Breast epithelium (tissue), 4 donors: ENCODE data around the gene MYO1B. TPM values are rescaled to one million over a fixed set of nuclear protein-coding genes. Genes with fewer than 3 reads are reported as not detected.

Experiments used
- DNase-seq, 2 donors: peaks; one replicate each; pipeline ENCODE4 v3.0.0-alpha.2; 2019; ENCODE audit warnings: low spot score in 2 of 2
- H3K27ac ChIP-seq, 2 donors: fragments of 200-600 bp; sonication (generic) in 1 of 2; one replicate each; pipeline ENCODE4 v1.5.1; 2016 to 2019; ENCODE audit warnings: mild to moderate bottlenecking in 1 of 2
- H3K27me3 ChIP-seq, 2 donors: fragments of 200-600 bp; sonication (generic) in 1 of 2; one replicate each; pipeline versions ENCODE4 v1.5.1 to v1.6.0; 2017 to 2019; ENCODE audit warnings: control low read depth in 1 of 2, mild to moderate bottlenecking in 1 of 2
- H3K36me3 ChIP-seq: fragments of 200-600 bp; one replicate; pipeline ENCODE4 v1.5.1; 2019
- H3K4me1 ChIP-seq, 2 donors: fragments of 200-600 bp; sonication (generic); one replicate each; pipeline ENCODE4 v1.5.1; 2016 to 2019; ENCODE audit warnings: control low read depth in 1 of 2
- H3K4me3 ChIP-seq, 3 donors: fragments of 200-600 bp; sonication (generic); 1 replicate in 2 of 3; 2 replicates in 1 of 3; pipeline ENCODE4 v1.5.1; 2016 to 2019; ENCODE audit warnings: mild to moderate bottlenecking in 3 of 3, moderate library complexity in 2 of 3
- H3K9me3 ChIP-seq, 2 donors: fragments of 200-600 bp; sonication (generic) in 1 of 2; one replicate each; pipeline ENCODE4 v1.5.1; 2016 to 2019; ENCODE audit warnings: control low read depth in 1 of 2
- CTCF ChIP-seq, 3 donors: fragments of 450-650 bp; IDR thresholded peaks; one replicate each; pipeline ENCODE4 v1.5.1; 2016 to 2017; ENCODE audit warnings: antibody characterized with exemption in 3 of 3, mild to moderate bottlenecking in 3 of 3, moderate library complexity in 3 of 3
- POLR2A ChIP-seq: fragments of 450-650 bp; IDR thresholded peaks from one replicate; pipeline ENCODE4 v1.6.1; 2016; ENCODE audit warnings: antibody characterized with exemption, mild to moderate bottlenecking, moderate library complexity
- POLR2AphosphoS5 ChIP-seq, 3 donors: sonication (generic); formaldehyde crosslinking; IDR thresholded peaks; one replicate each; pipeline ENCODE4 v1.6.1; 2017; ENCODE audit warnings: antibody characterized with exemption in 3 of 3
- intact Hi-C: fragments of 100-400 bp; cut with DNase I; formaldehyde crosslinking; loops from one replicate; pipeline ENCODE4 v1.15.1; 2023; ENCODE audit warnings: low total_unique reads
- total RNA-seq, 3 donors: library from RNA; depleted of rRNA; stranded (reverse); fragments of >200 nt; gene quantifications; one replicate each; pipeline ENCODE4 v1.1.0, GENCODE V29; 2016

The MYO1B gene
- total RNA-seq, 3 donors from 2014 or later, result 34.1 to 73.9 (median 63.9) TPM

GRCh38 chr2:191318037-191318728, 73.0 kb downstream of the MYO1B start:
- Histone ChIP-seq H3K9me3 (no peaks in the 10 kb centered on the region), H3K27me3 (no peaks in the 10 kb centered on the region), H3K4me1 (peaks cover 0 to 5% of the 10 kb centered on the region in 2 donors), H3K4me3 (no peak overlapping the region), H3K36me3 (no peaks in the 10 kb centered on the region), H3K27ac (peak overlapping the region in 1 of 2 donors; percentile 22)
- DNase-seq, result no peak
- intact Hi-C loops, result no loop called here
- TF ChIP-seq CTCF (IDR thresholded peaks at IDR 0.05) (no peak), POLR2A (no peak), POLR2AphosphoS5 (IDR thresholded peaks at IDR 0.05) (no peak)

GRCh38 chr2:191318729-191319078, 73.5 kb downstream of the MYO1B start:
- Histone ChIP-seq H3K27ac (peak overlapping the region in 1 of 2 donors; percentile 22), H3K4me1 (peaks cover 0 to 5% of the 10 kb centered on the region in 2 donors), H3K4me3 (no peak overlapping the region), H3K36me3 (no peaks in the 10 kb centered on the region), H3K9me3 (no peaks in the 10 kb centered on the region), H3K27me3 (no peaks in the 10 kb centered on the region)
- TF ChIP-seq POLR2AphosphoS5 (IDR thresholded peaks at IDR 0.05), result no peak
- no peak for TF ChIP-seq CTCF (IDR thresholded peaks at IDR 0.05)
- no peak for TF ChIP-seq POLR2A
- DNase-seq, result no peak
- intact Hi-C loops, result no loop called here

- Histone ChIP-seq H3K27me3 (no peaks in the 10 kb centered on the region), H3K4me3 (no peak overlapping the region), H3K4me1 (peaks cover 0 to 5% of the 10 kb centered on the region in 2 donors), H3K27ac (no peak overlapping the region), H3K9me3 (no peaks in the 10 kb centered on the region), H3K36me3 (no peaks in the 10 kb centered on the region)
- no peak for TF ChIP-seq POLR2A
- no peak for TF ChIP-seq CTCF (IDR thresholded peaks at IDR 0.05)
- no peak for TF ChIP-seq POLR2AphosphoS5 (IDR thresholded peaks at IDR 0.05)
- no peak for DNase-seq
- intact Hi-C loops, result no loop called here
Observed at GRCh38 chr2:191319186-191319585, 74.0 kb downstream of the MYO1B start.

- TF ChIP-seq POLR2AphosphoS5 (IDR thresholded peaks at IDR 0.05) (no peak), CTCF (IDR thresholded peaks at IDR 0.05) (no peak), POLR2A (no peak)
- Histone ChIP-seq H3K4me1 (peaks cover 0 to 5% of the 10 kb centered on the region in 2 donors), H3K4me3 (no peak overlapping the region), H3K36me3 (no peaks in the 10 kb centered on the region), H3K27me3 (no peaks in the 10 kb centered on the region), H3K27ac (no peak overlapping the region), H3K9me3 (no peaks in the 10 kb centered on the region)
- intact Hi-C loops, result no loop called here
- no peak for DNase-seq
Observed at GRCh38 chr2:191320881-191321280, 75.7 kb downstream of the MYO1B start.

DNA sequence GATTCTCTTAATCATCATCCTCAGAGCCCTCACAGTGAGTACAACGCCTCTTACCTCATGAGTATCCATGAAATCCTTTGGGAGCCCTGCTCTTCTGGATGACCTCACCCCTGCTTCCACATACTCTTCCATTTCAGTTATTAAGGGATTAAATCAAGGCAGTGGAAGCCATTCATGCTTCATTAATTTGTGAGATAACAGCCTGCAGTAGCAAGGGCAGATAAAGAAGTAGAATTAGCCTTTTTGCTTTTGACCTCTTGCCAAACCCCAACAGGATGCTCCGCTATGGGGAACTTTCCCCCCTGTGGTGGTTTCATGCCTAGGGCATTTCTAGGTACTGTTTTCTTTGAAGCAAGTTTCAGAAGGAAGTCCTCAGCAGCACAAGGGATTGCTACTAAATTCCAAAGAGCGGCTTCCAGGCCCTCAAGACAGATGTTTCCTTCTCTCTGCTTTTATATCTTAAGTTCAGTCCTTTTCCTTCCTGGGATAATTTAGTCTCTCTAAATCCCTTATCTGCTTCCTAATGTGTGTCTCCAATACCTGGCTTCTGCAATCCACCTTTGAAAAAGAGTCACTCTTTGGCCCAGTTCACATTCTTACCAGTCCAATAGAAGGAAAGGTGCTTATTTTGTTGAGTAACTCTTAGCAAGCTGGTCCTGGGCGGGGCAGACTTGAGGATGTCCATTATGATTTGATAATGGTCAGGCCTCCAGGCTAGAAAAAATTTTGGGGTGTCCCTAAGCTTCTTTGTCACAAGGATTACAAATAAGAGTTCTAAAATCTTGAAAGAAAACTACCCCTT, 76.9 kb downstream of the MYO1B start:
- H3K4me3 ChIP-seq, result no peak overlapping the region
- intact Hi-C loops, result no loop called here
- DNase-seq, result no peak
- peaks cover 0 to 5% of the 10 kb centered on the region in 2 donors for H3K4me1 ChIP-seq
- H3K36me3 ChIP-seq, result no peaks in the 10 kb centered on the region
- TF ChIP-seq CTCF (IDR thresholded peaks at IDR 0.05) (no peak), POLR2AphosphoS5 (IDR thresholded peaks at IDR 0.05) (no peak), POLR2A (no peak)
- peak overlapping the region in 1 of 2 donors; percentile 16 for H3K27ac ChIP-seq
- H3K27me3 ChIP-seq, result no peaks in the 10 kb centered on the region
- no peaks in the 10 kb centered on the region for H3K9me3 ChIP-seq
